Glomerular endothelial cell (primary cell): ENCODE measurements around the gene TSPAN5. TPM values are rescaled to one million over a fixed set of nuclear protein-coding genes. Genes with fewer than 3 reads are reported as not detected.
"Not testable (repeated sequence)": the region's sequence is repeated elsewhere in the genome, so short reads cannot be mapped to it uniquely, and the experiment has no call there.

Experiments used
- DNase-seq: peaks from one replicate; pipeline ENCODE4 v3.0.0-alpha.2; 2011; ENCODE audit warnings: low read depth, low spot score; ENCODE audit errors: extremely low read depth
- total RNA-seq: library from RNA; depleted of rRNA; stranded (reverse); fragments of >200 nt; gene quantifications from 2 replicates; pipeline ENCODE4 v1.2.3, GENCODE V29; 2015

Gene TSPAN5
- total RNA-seq, 1 donor from 2014 or later, result 35.6 TPM

GRCh38 chr4:98504091-98504490, 154.3 kb downstream of the TSPAN5 start:
- DNase-seq, result no peak

- no peak for DNase-seq
Measured at GRCh38 chr4:98503676-98504075, 154.7 kb downstream of the TSPAN5 start.

- DNase-seq, result no peak
Measured at GRCh38 chr4:98502624-98503023, 155.8 kb downstream of the TSPAN5 start.

GRCh38 chr4:98502031-98502430, 156.4 kb downstream of the TSPAN5 start:
- no peak for DNase-seq

- DNase-seq, result no peak
Measured at GRCh38 chr4:98501383-98501782, 157.0 kb downstream of the TSPAN5 start.

GRCh38 chr4:98498774-98499173, 159.6 kb downstream of the TSPAN5 start:
- DNase-seq, result no peak

- DNase-seq, result no peak
Measured at GRCh38 chr4:98496152-98496845, 162.1 kb downstream of the TSPAN5 start.

- DNase-seq, result no peak
Measured at GRCh38 chr4:98493296-98493695, 165.1 kb downstream of the TSPAN5 start.

- no peak for DNase-seq
Measured at GRCh38 chr4:98491899-98492559, 166.4 kb downstream of the TSPAN5 start.

GRCh38 chr4:98490251-98490650, 168.2 kb downstream of the TSPAN5 start:
- DNase-seq, result no peak

- no peak for DNase-seq
Measured at GRCh38 chr4:98485816-98486345, 172.5 kb downstream of the TSPAN5 start.

GRCh38 chr4:98484031-98484430, 174.4 kb downstream of the TSPAN5 start:
- no peak for DNase-seq

GRCh38 chr4:98482847-98483806, 175.3 kb downstream of the TSPAN5 start:
- no peak for DNase-seq

GRCh38 chr4:98482503-98482846, 175.9 kb downstream of the TSPAN5 start:
- no peak for DNase-seq

- no peak for DNase-seq
Measured at GRCh38 chr4:98481167-98481566, 177.2 kb downstream of the TSPAN5 start.

- no peak for DNase-seq
Measured at GRCh38 chr4:98480535-98480934, 177.9 kb downstream of the TSPAN5 start.

- not testable (repeated sequence) for DNase-seq
Measured at GRCh38 chr4:98479590-98479989, 178.8 kb downstream of the TSPAN5 start.

GRCh38 chr4:98476891-98477290, 181.5 kb downstream of the TSPAN5 start:
- DNase-seq, result no peak

GRCh38 chr4:98474408-98474844, 184.0 kb downstream of the TSPAN5 start:
- DNase-seq, result no peak

- no peak for DNase-seq
Measured at GRCh38 chr4:98473046-98473445, 185.4 kb downstream of the TSPAN5 start.

GRCh38 chr4:98470831-98471230, 187.6 kb downstream of the TSPAN5 start:
- no peak for DNase-seq
